GM12874 (cell line): ENCODE data around the gene NCAM1.

Experiments
- TF ChIP-seq, protein P1 (sequence below): IDR thresholded peaks from 2 replicates; pipeline ENCODE4 v1.5.1; 2011; ENCODE audit warnings: low read depth, mild to moderate bottlenecking, control low read depth, low read length, moderate library complexity; ENCODE audit not compliant: insufficient read depth

The NCAM1 gene

DNA sequence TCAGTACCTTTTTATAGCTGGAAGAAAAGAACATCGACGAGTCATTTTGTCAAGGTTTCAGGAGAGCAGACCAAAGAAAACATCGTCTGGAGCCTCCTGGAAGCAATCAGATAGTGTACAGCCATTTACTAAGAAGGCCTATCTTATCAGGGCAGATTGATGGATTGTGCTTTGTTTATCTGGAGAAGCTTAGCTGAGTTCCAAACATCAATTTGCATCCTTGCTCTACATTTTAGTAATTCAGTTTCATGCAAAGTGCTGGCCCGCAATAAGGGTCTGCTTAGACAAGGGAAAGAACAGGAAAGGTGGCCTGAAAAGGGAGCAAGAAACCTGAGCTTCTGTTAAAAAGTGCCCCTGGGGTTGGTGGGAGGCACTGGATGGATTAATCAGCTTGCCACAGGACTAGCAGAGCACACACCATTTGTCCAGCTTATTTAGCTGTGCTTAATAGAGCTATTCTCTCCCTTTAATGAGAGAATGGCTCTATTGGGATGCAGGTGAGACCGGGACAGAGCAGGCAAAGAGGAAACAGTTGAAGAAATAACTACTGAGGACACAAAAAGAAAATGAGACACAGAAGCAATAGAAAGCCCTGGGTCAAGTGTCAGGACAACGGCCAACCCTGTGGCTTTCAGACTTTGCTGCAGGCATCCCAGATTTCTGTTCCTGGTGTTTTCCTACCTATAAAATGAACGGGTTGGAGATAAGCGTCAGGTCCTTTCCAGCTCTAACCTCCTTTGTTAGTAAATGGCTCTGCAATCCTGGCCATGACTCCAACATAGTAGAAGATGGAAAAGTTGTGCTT is 231.1 kb downstream of the NCAM1 start:
- TF ChIP-seq, protein P1, sequence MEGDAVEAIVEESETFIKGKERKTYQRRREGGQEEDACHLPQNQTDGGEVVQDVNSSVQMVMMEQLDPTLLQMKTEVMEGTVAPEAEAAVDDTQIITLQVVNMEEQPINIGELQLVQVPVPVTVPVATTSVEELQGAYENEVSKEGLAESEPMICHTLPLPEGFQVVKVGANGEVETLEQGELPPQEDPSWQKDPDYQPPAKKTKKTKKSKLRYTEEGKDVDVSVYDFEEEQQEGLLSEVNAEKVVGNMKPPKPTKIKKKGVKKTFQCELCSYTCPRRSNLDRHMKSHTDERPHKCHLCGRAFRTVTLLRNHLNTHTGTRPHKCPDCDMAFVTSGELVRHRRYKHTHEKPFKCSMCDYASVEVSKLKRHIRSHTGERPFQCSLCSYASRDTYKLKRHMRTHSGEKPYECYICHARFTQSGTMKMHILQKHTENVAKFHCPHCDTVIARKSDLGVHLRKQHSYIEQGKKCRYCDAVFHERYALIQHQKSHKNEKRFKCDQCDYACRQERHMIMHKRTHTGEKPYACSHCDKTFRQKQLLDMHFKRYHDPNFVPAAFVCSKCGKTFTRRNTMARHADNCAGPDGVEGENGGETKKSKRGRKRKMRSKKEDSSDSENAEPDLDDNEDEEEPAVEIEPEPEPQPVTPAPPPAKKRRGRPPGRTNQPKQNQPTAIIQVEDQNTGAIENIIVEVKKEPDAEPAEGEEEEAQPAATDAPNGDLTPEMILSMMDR = no peak

DNA sequence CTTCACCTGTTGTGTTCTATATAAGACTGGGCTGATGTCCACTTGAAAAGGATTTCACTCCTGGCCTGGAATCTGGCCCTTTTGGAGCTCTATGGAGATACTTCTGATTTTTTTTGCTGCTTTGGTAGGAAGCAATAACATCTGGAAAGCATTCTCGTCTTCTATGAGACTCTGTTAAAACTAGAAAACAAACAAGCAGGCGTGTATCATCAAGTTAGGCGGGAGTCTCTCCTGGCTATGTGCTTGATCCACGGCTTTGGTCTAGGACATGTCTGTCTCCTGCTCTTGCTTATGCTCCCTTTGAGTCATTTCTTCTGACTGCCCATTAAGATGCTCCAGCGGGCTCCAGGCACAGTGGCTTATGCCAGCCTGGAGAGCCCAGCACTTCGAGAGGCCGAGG is 231.8 kb downstream of the NCAM1 start:
- TF ChIP-seq, protein P1 = no peak

DNA sequence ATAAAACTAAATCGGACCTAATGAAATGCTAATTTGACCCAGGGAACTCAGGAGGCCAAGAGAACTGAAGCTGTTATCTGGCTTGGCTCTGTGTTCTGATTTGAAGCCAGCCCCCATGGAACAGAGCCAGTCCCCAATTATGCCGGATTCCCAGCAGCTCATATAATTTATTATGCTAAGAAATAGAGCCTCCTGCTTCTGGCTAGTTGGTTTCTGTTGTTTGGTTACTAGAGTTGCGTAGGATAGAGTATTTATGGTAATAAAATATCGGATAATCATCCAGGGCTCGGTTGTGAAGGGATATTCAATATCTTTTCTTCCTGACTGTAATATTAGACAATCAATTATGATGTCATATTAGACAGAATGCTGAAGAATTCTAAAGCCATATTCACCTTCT is 232.7 kb downstream of the NCAM1 start:
- TF ChIP-seq, protein P1 = no peak

DNA sequence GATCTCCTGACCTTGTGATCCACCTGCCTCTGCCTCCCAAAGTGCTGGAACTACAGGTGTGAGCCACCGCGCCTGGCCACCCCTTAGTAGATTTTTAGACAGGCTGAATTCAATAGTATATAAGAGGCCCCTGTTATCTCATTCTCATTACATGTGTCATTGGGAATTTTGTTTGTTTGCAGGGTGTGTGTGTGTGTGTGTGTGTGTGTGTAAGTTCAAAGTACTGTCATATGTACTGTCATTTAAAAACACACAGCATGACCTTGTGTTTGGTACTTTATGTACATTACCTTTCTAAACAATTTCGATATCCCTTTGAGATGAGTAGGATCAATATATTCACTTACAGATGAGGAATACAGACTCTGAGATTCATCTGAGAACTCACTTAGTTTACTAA is 234.5 kb downstream of the NCAM1 start:
- TF ChIP-seq, protein P1 = no peak

DNA sequence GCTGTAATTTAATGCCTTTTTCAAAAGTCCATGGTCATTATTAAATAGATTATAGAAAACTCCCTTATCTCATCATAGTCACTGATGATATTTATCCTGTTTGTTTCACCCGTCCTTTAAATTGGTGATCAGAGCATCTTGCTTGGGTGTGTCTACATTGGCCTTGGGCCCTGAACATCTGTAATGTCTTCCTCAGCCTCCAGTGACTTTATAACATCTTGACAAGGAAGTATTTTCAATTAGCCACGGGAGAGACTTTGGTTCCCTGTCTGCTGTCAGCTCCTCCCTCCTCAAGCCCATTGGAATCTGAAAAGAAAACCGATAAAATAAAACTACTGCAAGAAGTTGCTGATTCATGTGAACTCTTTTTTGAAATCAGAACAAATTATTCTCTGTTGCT is 236.2 kb downstream of the NCAM1 start:
- TF ChIP-seq, protein P1 = no peak

DNA sequence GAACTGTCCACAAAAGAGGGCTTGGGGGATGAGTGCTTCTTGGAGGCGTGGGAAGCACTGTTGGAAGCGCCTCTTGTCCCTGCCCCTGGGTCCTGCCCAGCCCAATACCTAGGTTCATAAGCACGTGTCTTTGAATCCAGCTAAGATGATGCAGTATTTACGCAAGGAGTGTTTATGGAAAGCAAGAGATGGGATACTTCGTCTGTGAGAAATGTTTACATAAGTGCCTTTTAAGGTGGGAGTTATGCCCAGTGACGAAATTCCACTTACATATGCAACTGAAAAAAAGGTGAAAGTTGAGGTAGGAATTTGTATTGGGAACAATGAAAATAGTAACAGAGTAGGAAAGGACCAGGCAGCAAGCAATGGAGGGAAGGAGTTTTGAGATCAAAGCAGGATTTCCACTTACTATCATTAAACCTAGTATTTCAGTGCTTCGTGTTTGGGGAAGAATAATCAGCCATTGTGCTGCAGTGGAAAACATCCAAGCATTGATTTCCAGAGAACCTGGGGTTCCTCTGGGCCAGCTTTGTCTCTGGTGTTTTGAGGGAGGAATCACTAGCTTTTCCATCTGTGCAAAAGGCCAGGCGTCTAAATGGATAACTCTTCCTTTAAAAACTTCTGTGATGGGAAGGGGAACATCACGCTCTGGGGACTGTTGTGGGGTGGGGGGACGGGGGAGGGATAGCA is 237.9 kb downstream of the NCAM1 start:
- TF ChIP-seq, protein P1 = no peak

DNA sequence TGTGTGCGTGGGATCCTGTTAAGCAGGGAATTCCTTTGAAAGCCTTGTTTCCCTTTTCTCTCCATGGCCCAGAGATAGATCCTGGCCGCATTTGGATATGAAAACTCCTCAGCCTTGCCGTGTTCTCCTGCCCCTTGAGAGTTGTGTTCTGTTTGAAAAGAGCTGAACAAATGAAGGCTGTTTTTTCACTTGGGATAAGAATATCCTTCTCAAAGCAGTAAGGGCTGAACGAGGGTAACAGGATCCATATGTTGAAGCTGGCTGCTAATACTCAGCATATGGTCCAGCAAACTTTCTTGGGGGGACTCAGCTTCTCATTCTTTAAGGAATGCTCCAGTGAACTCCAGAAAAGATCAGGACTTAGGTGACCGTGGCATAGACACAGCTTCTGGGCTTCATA is 238.6 kb downstream of the NCAM1 start:
- TF ChIP-seq, protein P1 = no peak
